Measurements from ENCODE around the gene BBS4.
"Not testable (repeated sequence)": the region's sequence is repeated elsewhere in the genome, so short reads cannot be mapped to it uniquely, and the experiment has no call there.

Gene BBS4, protein sequence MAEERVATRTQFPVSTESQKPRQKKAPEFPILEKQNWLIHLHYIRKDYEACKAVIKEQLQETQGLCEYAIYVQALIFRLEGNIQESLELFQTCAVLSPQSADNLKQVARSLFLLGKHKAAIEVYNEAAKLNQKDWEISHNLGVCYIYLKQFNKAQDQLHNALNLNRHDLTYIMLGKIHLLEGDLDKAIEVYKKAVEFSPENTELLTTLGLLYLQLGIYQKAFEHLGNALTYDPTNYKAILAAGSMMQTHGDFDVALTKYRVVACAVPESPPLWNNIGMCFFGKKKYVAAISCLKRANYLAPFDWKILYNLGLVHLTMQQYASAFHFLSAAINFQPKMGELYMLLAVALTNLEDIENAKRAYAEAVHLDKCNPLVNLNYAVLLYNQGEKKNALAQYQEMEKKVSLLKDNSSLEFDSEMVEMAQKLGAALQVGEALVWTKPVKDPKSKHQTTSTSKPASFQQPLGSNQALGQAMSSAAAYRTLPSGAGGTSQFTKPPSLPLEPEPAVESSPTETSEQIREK

DNA sequence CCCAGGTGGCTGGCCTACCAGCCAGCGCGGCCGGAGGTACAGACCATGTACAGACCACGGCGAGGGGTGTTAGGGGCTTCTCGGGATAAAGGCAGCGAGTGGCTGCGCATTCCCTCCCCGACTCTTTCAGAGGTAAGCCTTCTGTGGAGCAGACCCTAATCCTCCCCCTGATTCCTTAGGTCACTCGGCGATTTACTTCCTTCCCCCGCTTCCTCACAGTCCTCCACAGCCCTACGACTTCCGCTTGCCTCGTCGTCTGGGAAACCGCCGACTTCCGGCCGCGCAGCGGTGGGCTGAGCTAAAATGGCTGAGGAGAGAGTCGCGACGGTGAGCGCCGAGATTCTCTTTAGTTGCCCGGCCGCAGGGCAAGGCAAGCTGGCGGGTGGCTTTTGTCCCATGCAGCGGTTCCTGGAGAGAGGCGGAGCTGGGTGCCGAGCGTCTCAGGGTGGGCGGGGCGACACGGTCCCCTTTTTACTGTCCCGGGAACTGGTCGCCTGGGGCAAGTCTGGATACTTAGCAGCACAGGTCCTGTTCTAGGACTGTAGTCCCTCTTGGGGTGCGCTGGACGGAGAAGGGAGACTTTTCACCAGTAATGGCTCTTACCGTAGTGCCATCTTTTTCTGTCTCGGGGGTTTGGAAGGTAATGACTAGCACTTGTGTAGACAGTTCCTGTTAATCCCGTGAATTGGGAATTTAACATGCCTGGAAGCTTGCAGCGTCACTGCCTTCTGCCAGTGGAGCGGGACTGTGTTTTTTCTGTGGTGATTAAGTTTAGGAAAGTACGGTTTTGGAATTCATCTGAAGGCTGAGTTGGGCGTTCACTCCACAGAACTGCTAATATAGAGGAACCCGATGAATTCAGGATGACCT is at the start of gene BBS4, which contains the start of gene HIGD2B:
Gene BBS4, plus strand, starts transcription at position 283 of the 870 bp plus-strand sequence. Its CDS starts 21 bp downstream, at position 304.
Gene HIGD2B, minus strand, starts transcription at position 258 of the 870 bp plus-strand sequence. CDS start 9,808 bp downstream, outside the sequence.
- DNase-seq: no peak

DNA sequence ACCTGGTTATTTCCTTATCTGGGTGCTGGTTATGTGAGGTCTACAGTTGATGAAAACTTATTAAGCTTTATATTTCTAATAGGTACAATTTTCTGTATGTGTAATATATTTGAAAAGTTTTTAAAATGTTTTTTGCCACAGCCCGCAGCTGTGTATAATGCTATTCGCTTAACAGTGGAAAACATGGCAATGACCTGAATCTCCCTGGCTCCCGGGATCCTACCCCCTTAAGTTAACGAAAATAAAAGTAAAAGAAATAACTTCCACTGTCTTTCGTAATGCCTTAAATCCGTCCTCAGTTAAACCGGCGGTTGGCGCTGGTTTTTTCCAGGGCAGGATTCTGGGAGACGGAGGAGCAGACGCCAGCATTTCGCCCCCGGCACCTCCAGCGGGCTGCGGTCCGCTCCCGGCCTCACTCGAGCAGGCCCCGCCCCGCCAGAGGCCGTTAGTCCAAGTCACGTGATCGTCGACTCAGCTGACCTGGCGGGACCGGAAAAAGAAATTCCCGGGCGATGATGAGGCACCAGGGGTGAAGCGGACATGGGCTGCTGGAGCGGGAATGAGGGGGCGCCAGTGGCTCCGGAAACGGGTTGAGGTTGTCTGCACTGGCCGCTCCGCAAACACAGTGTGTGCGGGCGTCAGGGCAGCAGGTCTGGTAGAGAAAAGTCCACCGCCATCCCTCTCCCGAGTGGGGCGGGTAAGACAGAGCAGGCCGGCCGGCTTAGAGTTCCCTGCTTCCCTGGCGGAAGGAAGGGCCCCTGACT is 49.3 kb upstream of the BBS4 start:
- DNase-seq: not testable (repeated sequence)

DNA sequence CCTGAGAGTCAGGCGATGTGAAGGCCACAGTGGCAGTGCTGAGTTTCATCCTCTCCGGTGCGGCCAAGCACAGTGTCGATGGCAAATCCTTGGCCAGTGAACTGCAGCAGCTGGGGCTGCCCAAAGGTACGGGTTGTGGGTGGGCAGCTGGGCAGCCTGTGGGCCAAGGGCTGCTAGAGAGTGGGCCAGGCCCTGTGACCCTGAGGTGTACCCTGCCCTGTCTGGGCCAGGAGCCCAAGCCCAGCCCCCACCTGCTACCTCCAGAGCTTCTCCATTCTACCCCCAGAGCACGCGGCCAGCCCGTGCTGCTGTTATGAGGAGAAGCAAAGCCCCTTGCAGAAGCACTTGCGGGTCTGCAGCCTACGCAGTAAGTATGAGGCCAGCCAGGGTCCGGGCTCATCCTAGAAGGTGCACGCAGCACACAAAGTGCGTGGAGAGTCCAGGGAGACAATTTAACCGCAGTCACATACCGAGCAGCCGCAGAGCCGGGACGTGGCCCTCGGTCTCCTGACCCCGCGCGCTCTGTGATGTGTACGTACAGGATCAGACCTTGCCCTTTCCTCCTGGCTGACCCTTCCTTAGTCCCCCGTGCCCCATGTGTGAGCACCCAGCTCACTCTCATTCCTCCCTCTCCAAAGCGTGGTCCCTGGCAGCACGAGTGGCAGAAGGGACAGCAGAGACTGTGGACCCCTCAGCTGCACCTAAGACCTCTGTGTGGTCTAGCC is 46.1 kb upstream of the BBS4 start:
- DNase-seq: not testable (repeated sequence)

DNA sequence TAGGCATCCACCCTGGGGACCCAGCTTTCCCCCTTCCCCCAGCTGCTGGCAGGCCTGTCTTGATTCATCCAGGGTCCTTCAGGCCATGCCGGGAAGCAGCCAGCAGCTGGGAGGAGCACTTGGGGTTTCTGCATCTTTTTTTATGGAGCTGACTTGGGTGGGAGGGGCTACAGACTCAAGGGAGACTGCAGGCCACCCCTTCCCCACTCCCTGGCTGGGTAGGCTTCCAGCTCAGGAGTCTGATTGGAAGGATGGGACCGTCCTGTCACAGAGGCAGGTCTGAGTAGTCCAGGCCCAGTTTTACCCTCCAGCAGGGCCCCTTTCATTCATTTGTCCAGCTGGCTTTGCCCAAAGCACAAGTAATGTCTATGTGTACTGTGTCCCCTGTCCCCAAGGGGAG is 43.7 kb upstream of the BBS4 start:
- DNase-seq: not testable (repeated sequence)

DNA sequence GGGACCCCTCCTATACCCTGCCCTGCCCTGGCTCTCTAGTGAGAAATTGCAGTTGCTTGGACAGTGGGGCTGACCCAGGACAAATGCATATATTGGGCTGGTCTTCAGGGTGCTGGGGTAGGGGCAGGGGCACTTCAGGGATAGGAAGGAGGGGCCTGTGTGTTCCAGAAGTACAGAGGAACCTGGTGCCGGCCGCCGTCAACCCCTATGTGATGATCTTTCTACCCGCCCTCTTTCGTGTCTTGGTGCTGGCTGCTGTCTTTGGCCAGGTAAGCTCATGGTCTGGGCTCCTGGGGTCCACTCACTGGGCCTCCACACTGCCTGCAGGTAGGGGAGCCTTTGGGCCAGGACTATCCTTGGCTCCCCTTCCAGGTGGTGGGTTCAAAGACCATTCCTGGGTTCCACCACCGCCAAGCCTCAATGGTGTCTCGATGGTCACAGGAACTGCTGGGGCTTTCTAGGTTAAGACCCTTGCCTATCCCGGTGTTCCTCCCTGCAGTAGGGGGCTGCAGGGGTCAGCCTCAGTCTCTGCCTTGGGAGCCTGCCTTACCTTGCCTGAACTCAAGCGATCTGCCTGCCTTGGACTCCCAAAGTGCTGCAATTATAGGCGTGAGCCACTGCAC is 37.3 kb upstream of the BBS4 start:
- not testable (repeated sequence) for DNase-seq

DNA sequence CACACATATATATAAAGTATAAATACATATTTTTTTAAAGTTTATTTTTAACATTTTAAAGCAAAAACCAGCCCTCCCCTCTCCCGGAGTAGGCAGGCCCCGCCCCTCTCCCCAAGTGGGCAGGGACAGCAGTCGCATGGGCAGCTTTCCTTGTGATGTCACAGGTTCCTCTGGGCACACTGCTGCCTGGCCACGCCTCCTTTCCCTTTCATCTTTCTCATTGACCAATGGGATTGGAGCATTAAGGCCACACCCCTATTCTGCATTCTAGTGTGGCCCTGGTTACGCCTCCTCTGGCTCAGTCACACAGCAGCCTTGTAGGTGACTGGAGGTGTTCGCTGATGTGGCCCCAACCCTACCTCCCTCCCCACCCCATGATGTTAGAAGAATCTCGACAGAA is 31.6 kb upstream of the BBS4 start, which contains the start of gene GOLGA6B:
Gene GOLGA6B, plus strand, starts transcription at position 301 of the 400 bp plus-strand sequence. Its CDS starts 41 bp downstream, at position 342.
- DNase-seq: not testable (repeated sequence)

DNA sequence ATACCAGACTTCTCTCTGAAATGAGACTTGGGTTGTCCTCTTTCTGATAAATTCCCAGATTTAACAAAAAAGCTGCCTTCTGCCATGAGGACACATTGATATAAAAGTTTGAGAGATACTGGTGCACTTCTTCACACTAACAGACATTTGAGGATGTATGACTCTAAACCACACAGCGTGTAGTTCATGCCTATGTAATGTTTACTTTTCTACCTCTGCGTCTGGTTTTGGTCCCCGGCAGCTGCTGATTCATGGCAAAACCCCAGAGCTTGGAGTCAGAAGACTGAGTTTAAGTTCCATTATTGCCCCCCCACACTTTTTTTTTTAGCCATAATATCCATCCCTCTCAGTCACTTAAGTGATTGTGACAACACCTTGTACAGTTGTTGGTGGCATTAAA is 30.0 kb upstream of the BBS4 start:
- DNase-seq: not testable (repeated sequence)

DNA sequence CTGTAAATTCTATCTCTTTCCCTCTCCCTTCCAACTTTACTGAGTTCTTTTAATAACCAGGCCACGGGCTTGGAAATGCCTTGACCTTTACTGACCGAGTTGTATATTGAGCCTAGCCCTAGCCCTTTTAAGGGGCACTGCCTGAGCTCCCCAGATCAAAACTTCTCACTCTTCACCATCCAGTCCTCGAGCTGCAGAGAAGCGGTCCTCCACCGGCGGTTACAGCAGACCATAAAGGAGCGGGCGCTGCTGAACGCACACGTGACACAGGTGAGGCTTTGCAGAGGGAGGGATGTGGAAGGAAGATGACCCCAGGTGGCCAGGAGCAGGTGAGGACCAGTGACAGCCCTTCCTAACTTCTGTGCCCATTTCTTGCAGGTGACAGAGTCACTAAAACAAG is 24.9 kb upstream of the BBS4 start:
- DNase-seq: not testable (repeated sequence)

DNA sequence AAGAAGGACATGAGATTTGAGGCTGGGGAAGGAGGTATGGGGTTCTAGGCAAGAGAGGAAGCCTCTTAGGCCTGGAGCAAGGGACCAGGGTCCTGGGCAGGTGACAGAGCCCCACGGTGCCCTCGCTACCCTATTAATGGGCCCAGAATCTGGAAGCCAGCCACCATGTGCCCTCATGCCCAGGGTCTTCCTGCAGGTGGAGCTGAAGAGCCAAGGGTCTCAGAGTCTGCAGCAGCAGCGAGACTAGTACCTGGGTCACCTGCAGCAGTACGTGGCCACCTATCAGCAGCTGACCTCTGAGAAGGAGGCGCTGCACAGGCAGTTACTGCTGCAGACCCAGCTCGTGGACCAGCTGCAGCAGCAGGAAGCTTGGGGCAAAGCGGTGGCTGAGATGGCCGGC is 22.1 kb upstream of the BBS4 start:
- not testable (repeated sequence) for DNase-seq

DNA sequence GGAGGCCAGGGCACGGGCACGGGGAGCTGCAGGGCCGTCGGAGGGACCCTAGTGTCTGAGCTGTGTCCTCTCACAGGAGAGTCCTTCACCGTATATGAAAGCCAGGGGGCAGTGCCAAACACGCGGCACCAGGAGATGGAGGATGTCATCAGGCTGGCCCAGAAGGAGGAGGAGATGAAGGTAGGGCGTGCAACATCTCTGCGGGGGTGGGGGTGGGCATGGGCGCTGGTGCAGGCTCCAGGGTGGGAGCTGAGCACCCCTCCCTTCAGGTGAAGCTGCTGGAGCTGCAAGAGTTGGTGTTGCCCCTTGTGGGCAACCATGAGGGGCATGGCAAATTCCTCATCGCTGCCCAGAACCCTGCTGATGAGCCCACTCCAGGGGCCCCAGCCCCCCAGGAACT is 20.3 kb upstream of the BBS4 start:
- DNase-seq: not testable (repeated sequence)

DNA sequence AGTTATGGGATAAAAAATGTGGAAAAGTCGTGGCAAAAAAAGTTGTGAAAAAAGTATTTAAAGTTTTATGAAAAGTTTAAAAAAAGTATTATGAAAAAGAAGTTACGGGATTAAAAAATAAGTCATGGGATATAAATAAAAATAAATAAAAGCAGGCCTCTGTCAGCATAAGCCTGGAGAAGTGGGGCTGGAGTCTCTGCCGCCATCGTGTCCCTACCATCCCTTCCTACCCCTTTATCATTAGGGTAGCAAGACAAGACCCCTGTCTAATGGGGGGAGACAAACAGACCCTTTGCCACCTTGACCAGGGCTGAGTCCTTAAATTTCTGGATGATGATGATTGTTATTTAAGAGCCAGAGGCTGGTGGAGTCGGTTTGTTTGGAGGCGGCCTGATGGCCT is 16.2 kb upstream of the BBS4 start:
- DNase-seq: not testable (repeated sequence)

DNA sequence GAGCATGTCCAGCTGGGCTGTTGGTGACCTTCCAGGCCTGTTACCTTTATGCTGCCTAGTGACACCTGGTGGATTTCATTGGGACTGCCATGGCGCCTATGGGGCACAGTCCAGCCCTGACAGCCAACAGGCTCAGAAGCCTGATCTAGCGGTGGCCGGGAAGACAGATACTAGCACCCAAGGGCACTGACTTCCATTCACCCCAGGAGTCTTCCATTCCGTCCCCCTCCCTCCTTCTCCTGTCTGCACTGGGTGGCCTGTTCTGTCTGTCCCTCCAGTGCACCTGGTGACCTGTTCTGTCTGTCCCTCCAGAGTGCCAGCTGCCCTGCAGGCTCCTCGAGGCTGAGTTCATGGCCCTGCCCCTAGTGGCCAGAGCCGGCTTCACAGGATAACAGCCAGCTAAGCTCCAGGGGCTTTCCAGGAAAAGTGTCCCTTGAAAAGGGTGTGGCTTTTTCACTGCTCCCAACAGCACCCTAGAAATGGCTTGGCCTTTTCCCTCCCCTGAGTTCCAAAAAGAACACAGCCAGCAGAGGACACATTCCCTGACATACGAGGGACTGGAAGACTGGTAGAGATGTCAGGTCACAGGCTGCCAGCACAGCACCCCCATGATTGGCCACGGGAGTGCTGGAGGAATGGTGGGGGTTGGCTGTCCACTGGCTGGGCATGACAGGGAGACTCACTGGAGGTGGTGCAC is 15.2 kb upstream of the BBS4 start:
- DNase-seq: not testable (repeated sequence)

DNA sequence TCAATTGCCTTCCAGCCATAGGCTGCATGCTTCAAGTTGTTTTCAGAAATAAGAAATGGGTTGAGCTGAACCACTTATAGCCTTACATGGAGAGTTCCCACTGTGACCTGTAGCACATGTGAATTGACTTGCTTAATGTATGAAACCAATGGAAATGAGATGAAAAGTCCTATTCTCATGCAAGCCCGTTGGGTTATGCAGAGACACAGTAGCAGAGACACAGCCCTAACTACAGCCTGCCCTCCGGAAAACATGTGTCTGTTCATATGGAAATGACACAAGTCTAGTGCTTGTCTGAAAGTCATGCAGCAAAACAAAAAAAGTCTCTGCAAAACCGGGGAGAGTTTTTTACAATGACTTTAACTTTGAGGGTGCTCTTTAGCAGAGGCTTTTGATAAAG is 14.5 kb upstream of the BBS4 start:
- no peak for DNase-seq

DNA sequence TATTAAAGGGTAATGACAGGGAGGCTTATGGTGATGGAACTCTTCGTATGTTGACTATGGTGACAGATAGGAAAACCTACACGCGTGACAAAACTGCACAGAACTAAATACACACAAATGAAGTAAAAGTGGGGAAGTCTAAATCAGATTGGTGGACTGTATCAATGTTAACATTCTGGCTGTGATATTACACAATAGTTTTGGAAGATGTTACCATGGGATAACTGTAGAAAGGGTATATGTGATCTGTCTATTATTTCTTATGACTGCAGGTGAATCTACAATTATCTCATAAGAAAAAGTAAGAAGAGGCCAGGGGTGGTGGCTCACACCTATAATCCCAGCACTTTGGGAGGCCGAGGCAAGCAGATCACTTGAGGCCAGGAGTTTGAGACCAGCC is 9.2 kb upstream of the BBS4 start:
- DNase-seq: no peak

DNA sequence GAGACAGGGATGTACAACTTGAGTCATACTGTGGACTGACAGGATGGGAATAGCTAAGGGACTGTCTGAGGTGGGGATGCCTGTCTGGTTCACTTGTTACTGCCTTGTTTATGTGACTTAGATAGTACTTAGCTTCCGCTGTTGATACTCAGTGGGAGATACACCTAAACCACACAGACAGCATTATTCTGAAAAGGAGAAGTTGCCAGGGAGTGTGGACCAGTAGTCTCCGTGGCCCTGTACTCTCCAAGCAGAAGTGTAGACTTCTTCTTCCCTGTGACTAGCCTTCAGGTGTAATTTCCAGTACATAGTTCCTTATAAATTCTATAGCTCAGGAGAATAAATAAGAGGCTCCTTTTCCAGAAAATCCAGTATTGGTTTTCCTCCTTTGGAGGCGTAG is 5.1 kb upstream of the BBS4 start:
- no peak for DNase-seq

DNA sequence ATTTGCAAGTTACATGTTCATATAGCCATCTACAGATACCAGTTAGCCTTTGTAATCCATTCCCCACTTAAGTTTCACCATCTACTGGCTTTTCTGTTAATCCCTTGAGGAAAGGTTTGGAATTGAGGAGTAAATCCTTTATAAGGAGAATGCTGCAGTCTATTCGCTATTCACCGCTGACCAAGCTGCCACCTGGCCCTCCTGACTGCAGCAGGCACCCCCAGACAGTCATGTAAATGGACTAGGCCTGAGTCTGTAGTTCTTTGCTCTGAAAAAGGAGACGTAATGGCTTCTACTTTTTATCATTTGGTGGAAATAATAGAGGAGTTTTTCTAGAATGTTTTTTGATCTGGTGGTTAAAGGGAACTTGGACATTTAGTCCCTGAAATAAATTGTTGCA is 3.2 kb upstream of the BBS4 start:
- DNase-seq: no peak

DNA sequence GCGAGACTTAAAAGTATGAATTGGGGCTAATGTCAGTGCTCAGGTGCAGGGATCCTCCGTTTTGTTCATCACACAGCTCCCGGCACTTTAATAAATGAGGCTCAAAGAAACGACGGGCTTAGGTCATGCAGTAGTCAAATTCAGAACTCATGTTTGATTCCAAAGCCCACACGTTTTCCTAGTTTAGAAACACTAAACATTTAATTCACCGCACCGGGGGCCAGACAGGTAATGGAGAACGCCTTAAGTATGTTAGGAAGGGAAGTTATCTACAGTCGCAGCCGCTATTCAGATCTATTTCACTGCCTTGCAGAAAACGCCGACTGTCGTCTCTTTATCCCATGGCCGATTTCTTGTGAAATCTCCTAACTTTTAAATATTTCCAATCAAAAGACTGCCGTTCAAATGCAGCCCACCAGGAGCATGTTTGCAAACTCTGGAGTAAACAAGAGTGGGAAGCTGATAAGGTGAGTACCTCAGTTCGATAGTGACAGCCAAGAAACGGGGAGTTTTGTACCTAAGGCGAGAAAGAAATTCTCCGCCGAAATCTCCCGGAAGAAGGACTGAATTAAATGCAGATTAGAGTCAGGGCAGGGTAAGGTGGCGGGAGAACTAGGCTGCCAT is 594 bp upstream of the BBS4 start:
- no peak for DNase-seq

DNA sequence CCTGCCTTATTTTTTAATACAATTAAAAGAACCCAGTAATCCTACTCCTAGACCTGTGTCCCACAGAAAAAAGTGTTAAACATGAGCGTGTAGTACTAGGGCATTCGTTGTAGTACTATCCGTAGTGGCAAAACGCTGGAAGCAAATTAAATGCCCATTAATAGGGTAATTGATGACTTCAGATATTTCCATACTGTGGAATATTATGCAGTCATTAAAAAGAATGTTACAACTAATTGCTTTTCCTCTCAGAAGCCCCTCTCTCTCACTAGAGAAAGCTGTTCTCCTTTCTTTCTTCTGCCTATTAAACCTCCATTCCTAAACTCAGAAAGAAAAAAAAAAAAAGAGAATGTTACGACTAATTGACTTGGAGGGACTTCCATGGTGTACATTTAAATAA is 2.7 kb downstream of the BBS4 start:
- no peak for DNase-seq

DNA sequence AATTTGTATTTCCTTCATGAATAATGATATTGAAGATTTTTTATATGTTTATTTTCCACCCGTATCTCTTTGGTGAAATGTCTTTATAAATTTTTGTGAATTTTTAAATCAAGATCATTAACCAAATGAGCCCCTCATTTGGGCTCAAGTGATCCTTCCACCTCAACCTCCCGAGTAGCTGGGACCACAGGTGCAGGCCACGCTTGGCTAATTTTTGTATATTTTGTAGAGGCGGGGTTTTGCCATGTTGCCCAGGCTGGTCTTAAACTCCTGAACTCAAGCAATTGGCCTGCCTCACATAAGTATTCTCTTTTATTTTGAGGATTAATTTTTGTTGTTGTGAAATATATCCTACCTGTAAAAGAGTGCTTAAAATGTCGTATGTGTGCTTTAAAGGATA is 4.9 kb downstream of the BBS4 start:
- no peak for DNase-seq

DNA sequence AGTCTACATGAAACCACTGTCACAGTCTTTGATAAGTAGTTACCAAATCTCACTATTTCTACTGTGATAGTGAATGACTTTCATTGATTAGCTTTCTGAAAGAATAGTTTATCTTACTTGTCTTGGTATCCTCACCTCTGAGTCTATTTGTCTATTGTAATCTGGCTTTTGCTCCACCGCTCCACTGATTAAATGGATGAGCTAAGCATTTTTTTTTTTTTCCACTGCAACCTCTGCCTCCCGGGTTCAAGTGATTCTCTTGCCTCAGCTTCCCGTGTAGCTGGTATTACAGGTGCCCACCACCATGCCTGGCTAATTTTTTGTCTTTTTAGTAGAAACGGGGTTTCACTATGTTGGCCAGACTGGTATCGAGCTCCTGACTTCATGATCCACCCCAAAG is 12.9 kb downstream of the BBS4 start:
- DNase-seq: no peak
